Measurements from ENCODE around the gene LMBRD2.

The LMBRD2 gene

DNA sequence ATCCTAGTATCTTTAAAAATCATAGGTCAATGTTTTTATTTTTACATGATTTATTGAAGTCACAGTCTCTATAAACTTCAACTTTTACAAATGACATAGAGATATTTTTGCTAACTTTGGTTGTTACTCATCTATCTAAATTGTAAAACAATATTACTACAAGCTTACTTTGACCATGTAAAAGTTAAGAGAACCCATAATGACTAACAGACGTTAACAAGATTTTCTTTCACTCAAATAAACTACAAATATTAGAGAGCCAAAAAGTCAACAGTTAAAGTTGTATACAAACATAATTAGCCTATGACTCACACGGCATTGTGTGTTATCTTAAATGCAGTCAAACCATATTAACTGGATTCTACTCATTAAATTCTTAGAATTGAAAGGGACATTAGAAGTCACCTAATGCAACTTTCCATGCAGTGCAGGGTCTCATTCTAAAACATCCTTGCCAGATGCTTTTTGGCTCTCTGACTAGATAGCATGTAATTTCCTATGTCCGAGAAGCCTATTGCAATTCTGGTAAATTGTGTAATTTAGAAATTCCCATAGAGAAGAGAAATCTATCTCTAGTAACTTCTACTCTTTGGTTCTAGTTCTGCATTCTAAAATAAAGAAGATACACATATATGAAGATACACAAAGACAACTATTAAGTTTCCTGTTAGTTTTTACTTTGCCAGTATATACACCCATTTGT is 42.8 kb downstream of the LMBRD2 start:
- Histone ChIP-seq H3K9ac (ENCODE audit: low read depth, low read length) (no peak overlapping the region), H2AFZ (ENCODE audit: low read depth, low read length) (no peak overlapping the region), H3K27me3 (ENCODE audit: insufficient read depth, low read length, poor library complexity) (no peaks in the 10 kb centered on the region), H3K4me1 (ENCODE audit: insufficient read depth, low read length) (no peaks in the 10 kb centered on the region), H3K4me3 (ENCODE audit: low read depth in 1 of 2, low read length in 2 of 2) (no peak overlapping the region), H3K4me2 (ENCODE audit: insufficient read depth, low read length) (no peak overlapping the region), H4K20me1 (ENCODE audit: insufficient read depth, low read length) (no peaks in the 10 kb centered on the region), H3K36me3 (ENCODE audit: insufficient read depth, low read length) (peaks cover 24% of the 10 kb centered on the region), H3K9me3 (ENCODE audit: insufficient read depth, low read length, severe bottlenecking) (no peaks in the 10 kb centered on the region), H3K79me2 (ENCODE audit: insufficient read depth, low read length) (no peaks in the 10 kb centered on the region), H3K27ac (ENCODE audit: low read length) (no peak overlapping the region)
- TF ChIP-seq EZH2 (IDR thresholded peaks at IDR 0.05; ENCODE audit: borderline replicate concordance, low read depth, low read length, severe bottlenecking) (no peak), CTCF (IDR thresholded peaks at IDR 0.05; ENCODE audit: borderline replicate concordance, extremely low read depth, low read length, poor library complexity, severe bottlenecking) (no peak)
- ATAC-seq (ENCODE audit: insufficient read depth, low read depth) (no peak), DNase-seq (no peak)

- H3K27me3 ChIP-seq (ENCODE audit: insufficient read depth, low read length, poor library complexity): no peaks in the 10 kb centered on the region
- no peaks in the 10 kb centered on the region for H3K9me3 ChIP-seq (ENCODE audit: insufficient read depth, low read length, severe bottlenecking)
- H3K36me3 ChIP-seq (ENCODE audit: insufficient read depth, low read length): peaks cover 27% of the 10 kb centered on the region
- no peak overlapping the region for H3K4me2 ChIP-seq (ENCODE audit: insufficient read depth, low read length)
- no peaks in the 10 kb centered on the region for H3K4me1 ChIP-seq (ENCODE audit: insufficient read depth, low read length)
- no peaks in the 10 kb centered on the region for H4K20me1 ChIP-seq (ENCODE audit: insufficient read depth, low read length)
- DNase-seq: no peak
- H3K4me3 ChIP-seq (ENCODE audit: low read depth in 1 of 2, low read length in 2 of 2): no peak overlapping the region
- no peak overlapping the region for H3K27ac ChIP-seq (ENCODE audit: low read length)
- H2AFZ ChIP-seq (ENCODE audit: low read depth, low read length): no peak overlapping the region
- TF ChIP-seq EZH2 (IDR thresholded peaks at IDR 0.05; ENCODE audit: borderline replicate concordance, low read depth, low read length, severe bottlenecking): no peak
- no peak for TF ChIP-seq CTCF (IDR thresholded peaks at IDR 0.05; ENCODE audit: borderline replicate concordance, extremely low read depth, low read length, poor library complexity, severe bottlenecking)
- H3K9ac ChIP-seq (ENCODE audit: low read depth, low read length): no peak overlapping the region
- H3K79me2 ChIP-seq (ENCODE audit: insufficient read depth, low read length): no peaks in the 10 kb centered on the region
- ATAC-seq (ENCODE audit: insufficient read depth, low read depth): no peak
Measured at GRCh38 chr5:36105819-36106218, 45.9 kb downstream of the LMBRD2 start.

GRCh38 chr5:36099748-36100147 is 51.9 kb downstream of the LMBRD2 start:
- no peaks in the 10 kb centered on the region for H3K79me2 ChIP-seq (ENCODE audit: insufficient read depth, low read length)
- H3K4me1 ChIP-seq (ENCODE audit: insufficient read depth, low read length): no peaks in the 10 kb centered on the region
- H3K9me3 ChIP-seq (ENCODE audit: insufficient read depth, low read length, severe bottlenecking): no peaks in the 10 kb centered on the region
- no peak for DNase-seq
- ATAC-seq (ENCODE audit: insufficient read depth, low read depth): no peak
- no peaks in the 10 kb centered on the region for H3K27me3 ChIP-seq (ENCODE audit: insufficient read depth, low read length, poor library complexity)
- H3K27ac ChIP-seq (ENCODE audit: low read length): no peak overlapping the region
- H2AFZ ChIP-seq (ENCODE audit: low read depth, low read length): no peak overlapping the region
- TF ChIP-seq EZH2 (IDR thresholded peaks at IDR 0.05; ENCODE audit: borderline replicate concordance, low read depth, low read length, severe bottlenecking) (no peak), CTCF (IDR thresholded peaks at IDR 0.05; ENCODE audit: borderline replicate concordance, extremely low read depth, low read length, poor library complexity, severe bottlenecking) (no peak)
- H3K4me2 ChIP-seq (ENCODE audit: insufficient read depth, low read length): no peak overlapping the region
- H3K36me3 ChIP-seq (ENCODE audit: insufficient read depth, low read length): peaks cover 8% of the 10 kb centered on the region; the same call in 1 of the 2 replicates
- no peaks in the 10 kb centered on the region for H4K20me1 ChIP-seq (ENCODE audit: insufficient read depth, low read length)
- no peak overlapping the region for H3K9ac ChIP-seq (ENCODE audit: low read depth, low read length)
- no peak overlapping the region for H3K4me3 ChIP-seq (ENCODE audit: low read depth in 1 of 2, low read length in 2 of 2)

Measured in DND-41 (cell line).